Large intestine (tissue), 3 donors: ENCODE measurements around the gene GATAD2A. TPM values are rescaled to one million over a fixed set of nuclear protein-coding genes. Genes with fewer than 3 reads are reported as not detected.
"Not testable (repeated sequence)": the region's sequence is repeated elsewhere in the genome, so short reads cannot be mapped to it uniquely, and the experiment has no call there.

Experiments used
- DNase-seq, 2 donors: peaks; one replicate each; pipeline versions ENCODE4 v3.0.0 to v3.0.0-alpha.2; 2013
- H3K27ac ChIP-seq: one replicate; pipeline ENCODE4 v1.5.1; 2013; ENCODE audit warnings: low read length
- H3K27me3 ChIP-seq: 2 replicates; pipeline ENCODE4 v1.6.1; 2013; ENCODE audit warnings: low read length; ENCODE audit not compliant: control insufficient read depth, insufficient read depth
- H3K36me3 ChIP-seq: 2 replicates; pipeline ENCODE4 v1.6.1; 2013; ENCODE audit warnings: low read length; ENCODE audit not compliant: control insufficient read depth, insufficient read depth
- H3K4me1 ChIP-seq: one replicate; pipeline ENCODE4 v1.6.1; 2013; ENCODE audit warnings: low read length; ENCODE audit not compliant: control insufficient read depth, insufficient read depth
- H3K4me3 ChIP-seq: one replicate; pipeline ENCODE4 v1.5.1; 2013; ENCODE audit warnings: low read length
- H3K9me3 ChIP-seq: one replicate; pipeline ENCODE4 v1.6.1; 2013; ENCODE audit warnings: mild to moderate bottlenecking, low read depth, low read length, moderate library complexity; ENCODE audit not compliant: control insufficient read depth
- WGBS: methylation state at CpG from one replicate; pipeline ENCODE4 v1.1.5; 2013; ENCODE audit warnings: low lambda C conversion rate; ENCODE audit not compliant: insufficient coverage; 5-methylcytosine and 5-hydroxymethylcytosine counted together
- polyA plus RNA-seq: library from polyadenylated mRNA; unstranded; fragments of 120-200 nt; gene quantifications from one replicate; pipeline ENCODE4 v1.2.1, GENCODE V29; 2013

The GATAD2A gene
- polyA plus RNA-seq, 1 donor = 46.8 TPM

- 100% methylated on average over 2 of the region's 2 CpGs for WGBS
- DNase-seq = no peak
- peaks cover 17% of the 10 kb centered on the region for H3K4me1 ChIP-seq
- H3K9me3 ChIP-seq = peaks cover 23% of the 10 kb centered on the region
- H3K4me3 ChIP-seq = no peak overlapping the region
- H3K27me3 ChIP-seq = no peaks in the 10 kb centered on the region
- peaks cover 41% of the 10 kb centered on the region for H3K36me3 ChIP-seq
- no peak overlapping the region for H3K27ac ChIP-seq
Measured at GRCh38 chr19:19468424-19469050, 63.1 kb downstream of the GATAD2A start.

GRCh38 chr19:19470579-19470978 lies 65.1 kb downstream of the GATAD2A start:
- Histone ChIP-seq H3K4me3 (no peak overlapping the region), H3K27me3 (no peaks in the 10 kb centered on the region), H3K36me3 (peaks cover 50% of the 10 kb centered on the region), H3K27ac (no peak overlapping the region), H3K4me1 (no peaks in the 10 kb centered on the region), H3K9me3 (peaks cover 23% of the 10 kb centered on the region)
- no peak for DNase-seq
- WGBS = no CpG with 5 or more reads among the region's 3 CpGs

GRCh38 chr19:19471682-19472081 lies 66.2 kb downstream of the GATAD2A start:
- Histone ChIP-seq H3K27ac (no peak overlapping the region), H3K4me3 (no peak overlapping the region), H3K27me3 (no peaks in the 10 kb centered on the region), H3K9me3 (peaks cover 23% of the 10 kb centered on the region), H3K4me1 (no peaks in the 10 kb centered on the region), H3K36me3 (peaks cover 46% of the 10 kb centered on the region)
- DNase-seq = no peak
- 83% methylated on average over 1 of the region's 6 CpGs for WGBS

GRCh38 chr19:19472106-19472505 lies 66.6 kb downstream of the GATAD2A start:
- WGBS = no CpG with 5 or more reads among the region's 5 CpGs
- H3K4me3 ChIP-seq, H3K27me3 ChIP-seq, H3K4me1 ChIP-seq, H3K27ac ChIP-seq, DNase-seq: not testable (repeated sequence)
- peaks cover 22% of the 10 kb centered on the region for H3K9me3 ChIP-seq
- H3K36me3 ChIP-seq = peaks cover 46% of the 10 kb centered on the region

- Histone ChIP-seq H3K9me3 (no peaks in the 10 kb centered on the region), H3K27me3 (no peaks in the 10 kb centered on the region), H3K4me3 (no peak overlapping the region), H3K36me3 (peaks cover 36% of the 10 kb centered on the region), H3K4me1 (peaks cover 4% of the 10 kb centered on the region), H3K27ac (no peak overlapping the region)
- no CpG with 5 or more reads among the region's 21 CpGs for WGBS
- no peak for DNase-seq
Measured at GRCh38 chr19:19475015-19475765, 69.7 kb downstream of the GATAD2A start.

GRCh38 chr19:19475849-19476828 lies 70.7 kb downstream of the GATAD2A start:
- no CpG with 5 or more reads among the region's 19 CpGs for WGBS
- Histone ChIP-seq H3K4me3 (no peak overlapping the region), H3K27me3 (no peaks in the 10 kb centered on the region), H3K36me3 (peaks cover 45% of the 10 kb centered on the region), H3K4me1 (peaks cover 4% of the 10 kb centered on the region), H3K9me3 (no peaks in the 10 kb centered on the region), H3K27ac (no peak overlapping the region)
- DNase-seq = no peak

- no peak for DNase-seq
- no peak overlapping the region for H3K27ac ChIP-seq
- whole genome bisulfite sequencing = no CpG with 5 or more reads among the region's 10 CpGs
- H3K4me1 ChIP-seq = peaks cover 11% of the 10 kb centered on the region
- H3K4me3 ChIP-seq = no peak overlapping the region
- peaks cover 45% of the 10 kb centered on the region for H3K36me3 ChIP-seq
- no peaks in the 10 kb centered on the region for H3K27me3 ChIP-seq
- no peaks in the 10 kb centered on the region for H3K9me3 ChIP-seq
Measured at GRCh38 chr19:19477705-19478383, 72.4 kb downstream of the GATAD2A start.

- Histone ChIP-seq H3K27ac (no peak overlapping the region), H3K9me3 (no peaks in the 10 kb centered on the region), H3K36me3 (peaks cover 37% of the 10 kb centered on the region), H3K4me1 (peaks cover 15% of the 10 kb centered on the region), H3K4me3 (no peak overlapping the region), H3K27me3 (no peaks in the 10 kb centered on the region)
- no peak for DNase-seq
- no CpG with 5 or more reads among the region's 5 CpGs for WGBS
Measured at GRCh38 chr19:19480688-19481087, 75.2 kb downstream of the GATAD2A start.

- peaks cover 36% of the 10 kb centered on the region for H3K36me3 ChIP-seq
- peak overlapping the region; percentile 33 for H3K27ac ChIP-seq
- H3K9me3 ChIP-seq = no peaks in the 10 kb centered on the region
- no peak overlapping the region for H3K4me3 ChIP-seq
- peak in 1 of 2 donors; percentile 39 for DNase-seq
- H3K27me3 ChIP-seq = no peaks in the 10 kb centered on the region
- peaks cover 27% of the 10 kb centered on the region for H3K4me1 ChIP-seq
- WGBS = no CpG with 5 or more reads among the region's 19 CpGs
Measured at GRCh38 chr19:19482809-19483596, 77.5 kb downstream of the GATAD2A start.
